T-helper 2 cell (primary cell): ENCODE measurements around the gene PPA1.
"Not testable (repeated sequence)": the region's sequence is repeated elsewhere in the genome, so short reads cannot be mapped to it uniquely, and the experiment has no call there.

Source experiments
- DNase-seq, 5 experiments: peaks; one replicate each; pipeline versions ENCODE4 v3.0.0 to v3.0.0-alpha.2; 2012 to 2022

The PPA1 gene

GRCh38 chr10:70167246-70167645, 66.0 kb downstream of the PPA1 start:
- no peak for DNase-seq

GRCh38 chr10:70166394-70166793, 66.8 kb downstream of the PPA1 start:
- DNase-seq, result no peak

GRCh38 chr10:70164163-70164562, 69.1 kb downstream of the PPA1 start:
- DNase-seq, result peak in 1 of 5 experiments; percentile 19

- no peak for DNase-seq
These were observed 69.8 kb downstream of the PPA1 start for GRCh38 chr10:70163448-70163847.

- peak in 4 of 5 experiments; percentile 38 to 93 (median 56) for DNase-seq
These were observed 70.4 kb downstream of the PPA1 start for GRCh38 chr10:70162892-70163201.

- DNase-seq, result peak in 1 of 5 experiments; percentile 24
These were observed 70.9 kb downstream of the PPA1 start for GRCh38 chr10:70162151-70162891.

- no peak for DNase-seq
These were observed 72.4 kb downstream of the PPA1 start for GRCh38 chr10:70160798-70161197.

GRCh38 chr10:70159366-70159765, 73.9 kb downstream of the PPA1 start:
- DNase-seq, result not testable (repeated sequence)

- no peak for DNase-seq
These were observed 75.1 kb downstream of the PPA1 start for GRCh38 chr10:70158113-70158512.

GRCh38 chr10:70155255-70155838, 77.9 kb downstream of the PPA1 start:
- no peak for DNase-seq
